HL-60 (cell line): ENCODE measurements around the gene FMR1NB.

Source experiments
- DNase-seq, 2 experiments: peaks; one replicate each; pipeline ENCODE4 v3.0.0-alpha.2; 2010 to 2020; ENCODE audit warnings: low read depth in 1 of 2, low spot score in 1 of 2
- H3K27ac ChIP-seq: fragments of 250-450 bp; sonication (Bioruptor Pico); replicated peaks from 2 replicates; pipeline ENCODE4 v1.5.1; 2020; ENCODE audit warnings: mild to moderate bottlenecking, moderate library complexity
- H3K27me3 ChIP-seq: fragments of 250-450 bp; sonication (Bioruptor Pico); 2 replicates; pipeline ENCODE4 v1.5.1; 2021; ENCODE audit warnings: mild to moderate bottlenecking, moderate library complexity; ENCODE audit not compliant: insufficient read depth, poor library complexity, severe bottlenecking
- H3K4me3 ChIP-seq: replicated peaks from 2 replicates; pipeline ENCODE4 v1.5.1; 2011; ENCODE audit warnings: mild to moderate bottlenecking, control low read depth, low read length; ENCODE audit not compliant: insufficient read depth
- CTCF ChIP-seq: IDR thresholded peaks from one replicate; pipeline ENCODE4 v1.5.1; 2011; ENCODE audit warnings: low read length, control low read depth, inconsistent platforms; ENCODE audit not compliant: insufficient read depth
- GABPA ChIP-seq: IDR thresholded peaks from 2 replicates; pipeline ENCODE4 v1.6.1; 2012; ENCODE audit warnings: low read depth
- POLR2AphosphoS5 ChIP-seq: IDR thresholded peaks from 2 replicates; pipeline ENCODE4 v1.6.1; 2012; ENCODE audit warnings: low read depth
- SPI1 ChIP-seq: IDR thresholded peaks from 2 replicates; pipeline ENCODE4 v1.6.1; 2012; ENCODE audit warnings: low read depth, mild to moderate bottlenecking, borderline replicate concordance
- TF ChIP-seq, protein P1 (sequence below): IDR thresholded peaks from 2 replicates; pipeline ENCODE4 v1.6.1; 2012; ENCODE audit warnings: low read depth; ENCODE audit not compliant: insufficient replicate concordance

Gene FMR1NB

DNA sequence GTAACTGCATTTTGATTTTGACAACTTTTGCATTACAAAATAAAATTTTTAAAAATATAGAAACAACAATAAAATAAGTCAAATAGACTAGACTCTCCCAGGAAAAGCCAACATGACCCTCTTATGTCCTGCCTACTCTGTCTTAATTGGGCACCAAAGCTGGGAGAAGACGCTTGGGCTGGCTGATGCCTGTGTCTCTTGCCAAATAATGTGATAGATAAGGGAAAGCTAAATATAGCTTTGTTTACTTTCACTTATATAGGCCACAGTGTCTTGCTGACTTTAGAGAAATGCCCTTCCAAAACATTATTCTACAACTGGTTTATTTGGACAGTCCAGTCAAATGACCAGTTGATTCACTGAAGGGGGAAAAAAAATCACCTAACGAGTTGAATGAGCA lies 54.2 kb downstream of the FMR1NB start:
- DNase-seq = no peak
- Histone ChIP-seq H3K27ac (no peak overlapping the region), H3K4me3 (no peak overlapping the region), H3K27me3 (no peaks in the 10 kb centered on the region)
- TF ChIP-seq, protein P1, sequence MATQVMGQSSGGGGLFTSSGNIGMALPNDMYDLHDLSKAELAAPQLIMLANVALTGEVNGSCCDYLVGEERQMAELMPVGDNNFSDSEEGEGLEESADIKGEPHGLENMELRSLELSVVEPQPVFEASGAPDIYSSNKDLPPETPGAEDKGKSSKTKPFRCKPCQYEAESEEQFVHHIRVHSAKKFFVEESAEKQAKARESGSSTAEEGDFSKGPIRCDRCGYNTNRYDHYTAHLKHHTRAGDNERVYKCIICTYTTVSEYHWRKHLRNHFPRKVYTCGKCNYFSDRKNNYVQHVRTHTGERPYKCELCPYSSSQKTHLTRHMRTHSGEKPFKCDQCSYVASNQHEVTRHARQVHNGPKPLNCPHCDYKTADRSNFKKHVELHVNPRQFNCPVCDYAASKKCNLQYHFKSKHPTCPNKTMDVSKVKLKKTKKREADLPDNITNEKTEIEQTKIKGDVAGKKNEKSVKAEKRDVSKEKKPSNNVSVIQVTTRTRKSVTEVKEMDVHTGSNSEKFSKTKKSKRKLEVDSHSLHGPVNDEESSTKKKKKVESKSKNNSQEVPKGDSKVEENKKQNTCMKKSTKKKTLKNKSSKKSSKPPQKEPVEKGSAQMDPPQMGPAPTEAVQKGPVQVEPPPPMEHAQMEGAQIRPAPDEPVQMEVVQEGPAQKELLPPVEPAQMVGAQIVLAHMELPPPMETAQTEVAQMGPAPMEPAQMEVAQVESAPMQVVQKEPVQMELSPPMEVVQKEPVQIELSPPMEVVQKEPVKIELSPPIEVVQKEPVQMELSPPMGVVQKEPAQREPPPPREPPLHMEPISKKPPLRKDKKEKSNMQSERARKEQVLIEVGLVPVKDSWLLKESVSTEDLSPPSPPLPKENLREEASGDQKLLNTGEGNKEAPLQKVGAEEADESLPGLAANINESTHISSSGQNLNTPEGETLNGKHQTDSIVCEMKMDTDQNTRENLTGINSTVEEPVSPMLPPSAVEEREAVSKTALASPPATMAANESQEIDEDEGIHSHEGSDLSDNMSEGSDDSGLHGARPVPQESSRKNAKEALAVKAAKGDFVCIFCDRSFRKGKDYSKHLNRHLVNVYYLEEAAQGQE = no peak
- no peak for TF ChIP-seq POLR2AphosphoS5
- no peak for TF ChIP-seq SPI1
- TF ChIP-seq GABPA = no peak
- no peak for TF ChIP-seq CTCF

DNA sequence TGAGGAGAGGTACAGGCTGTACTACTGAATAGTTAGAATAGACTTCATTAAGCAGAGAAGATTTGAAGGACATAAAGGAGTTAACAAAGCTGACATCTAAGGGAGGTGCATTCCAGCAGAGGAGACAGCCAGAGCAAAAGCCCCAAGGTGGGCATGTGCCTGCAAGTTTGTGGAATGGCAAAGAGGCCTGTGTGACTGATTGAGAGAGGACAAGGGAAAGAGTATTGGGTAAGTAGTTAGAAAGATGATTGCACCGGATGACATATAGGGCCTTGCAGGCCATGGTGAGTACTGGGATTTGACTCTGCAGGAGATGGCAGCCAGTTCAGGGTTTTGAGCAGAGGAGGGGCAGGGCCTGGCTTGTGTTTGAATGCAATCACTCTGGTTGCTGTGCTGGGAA lies 55.9 kb downstream of the FMR1NB start:
- Histone ChIP-seq H3K27me3 (no peaks in the 10 kb centered on the region), H3K4me3 (no peak overlapping the region), H3K27ac (no peak overlapping the region)
- TF ChIP-seq CTCF (no peak), GABPA (no peak), SPI1 (no peak), POLR2AphosphoS5 (no peak)
- TF ChIP-seq, protein P1 = no peak
- DNase-seq = no peak

- no peak for TF ChIP-seq SPI1
- TF ChIP-seq GABPA = no peak
- no peak for TF ChIP-seq CTCF
- no peak for TF ChIP-seq POLR2AphosphoS5
- TF ChIP-seq, protein P1 = no peak
- Histone ChIP-seq H3K27ac (no peak overlapping the region), H3K4me3 (no peak overlapping the region), H3K27me3 (no peaks in the 10 kb centered on the region)
- no peak for DNase-seq
Observed at GRCh38 chrX:148043271-148043855, 62.2 kb downstream of the FMR1NB start.
